Right lobe of liver (tissue), 6 donors: ENCODE measurements around the gene PPP1R10. TPM values are rescaled to one million over a fixed set of nuclear protein-coding genes. Genes with fewer than 3 reads are reported as not detected.

ENCODE experiments used
- ATAC-seq, 4 donors: fragments of 200-7000 bp; cut with Tn5 transposase; one replicate each; pipeline ENCODE4 v1.9.1; 2020; ENCODE audit warnings: mild to moderate bottlenecking in 4 of 4, moderate library complexity in 4 of 4
- DNase-seq, 3 donors: peaks; one replicate each; pipeline ENCODE4 v3.0.0-alpha.2; 2020
- H3K27ac ChIP-seq, 3 donors: fragments of 200-600 bp; one replicate each; pipeline ENCODE4 v1.8.0; 2022
- H3K27me3 ChIP-seq, 2 donors: fragments of 200-600 bp; one replicate each; pipeline ENCODE4 v1.8.0; 2022
- H3K36me3 ChIP-seq, 4 donors: fragments of 200-600 bp; sonication (generic) in 1 of 4; one replicate each; pipeline versions ENCODE4 v1.5.1 to v1.8.0; 2017 to 2022; ENCODE audit warnings: control low read depth in 1 of 4
- H3K4me1 ChIP-seq, 4 donors: fragments of 200-600 bp; sonication (generic) in 1 of 4; one replicate each; pipeline versions ENCODE4 v1.5.1 to v1.8.0; 2017 to 2022; ENCODE audit warnings: control low read depth in 1 of 4
- H3K4me3 ChIP-seq, 3 donors: fragments of 200-600 bp; one replicate each; pipeline ENCODE4 v1.8.0; 2022
- H3K9me3 ChIP-seq, 4 donors: fragments of 200-600 bp; sonication (generic) in 1 of 4; one replicate each; pipeline versions ENCODE4 v1.5.1 to v1.8.0; 2017 to 2022; ENCODE audit warnings: control low read depth in 1 of 4
- POLR2A ChIP-seq: fragments of 450-650 bp; IDR thresholded peaks from one replicate; pipeline ENCODE4 v1.6.1; 2017; ENCODE audit warnings: antibody characterized with exemption, mild to moderate bottlenecking
- WGBS: methylation state at CpG from one replicate; pipeline ENCODE4 v1.1.6; 2018; ENCODE audit warnings: low coverage, low lambda C conversion rate; ENCODE audit not compliant: insufficient coverage; ENCODE audit errors: missing lambda C conversion rate; 5-methylcytosine and 5-hydroxymethylcytosine counted together
- intact Hi-C, 2 donors: fragments of 100-400 bp; cut with DNase I; formaldehyde crosslinking; loops; one replicate each; pipeline versions ENCODE4 v1.11.2 to v1.14.1; 2022
- total RNA-seq, 6 experiments: library from RNA; depleted of rRNA in 2 of 6; stranded (reverse); fragments of >200 nt in 2 of 6; fragmentation: NEBNext Ultra II Directional in 3 of 6; extraction: Animal tissue kit (Norgen Biotek cat#: 25700) in 3 of 6; gene quantifications; one replicate each; pipeline versions ENCODE4 v1.1.0 to v1.2.4, GENCODE V29; 2016 to 2023
- TF ChIP-seq, protein P1 (sequence below), 4 donors: fragments of 200-600 bp in 3 of 4; fragments of 450-650 bp in 1 of 4; IDR thresholded peaks; one replicate each; pipeline versions ENCODE4 v1.5.1 to v1.8.0; 2016 to 2022; ENCODE audit warnings: antibody characterized with exemption in 4 of 4, mild to moderate bottlenecking in 2 of 4
- donor health status: DM: no; HTN: yes; CAD: no.
- donor health status: DM: no; HTN: no; CAD: no.
- donor health status: DM: no; HTN: no; CAD: no.
- donor health status: DM: no; HTN: yes; CAD: no.
- donor health status: DM: no; HTN: yes; CAD: no.

Gene PPP1R10
- total RNA-seq, 6 experiments from 2014 or later: 19.0 to 45.1 (median 32.4) TPM

DNA sequence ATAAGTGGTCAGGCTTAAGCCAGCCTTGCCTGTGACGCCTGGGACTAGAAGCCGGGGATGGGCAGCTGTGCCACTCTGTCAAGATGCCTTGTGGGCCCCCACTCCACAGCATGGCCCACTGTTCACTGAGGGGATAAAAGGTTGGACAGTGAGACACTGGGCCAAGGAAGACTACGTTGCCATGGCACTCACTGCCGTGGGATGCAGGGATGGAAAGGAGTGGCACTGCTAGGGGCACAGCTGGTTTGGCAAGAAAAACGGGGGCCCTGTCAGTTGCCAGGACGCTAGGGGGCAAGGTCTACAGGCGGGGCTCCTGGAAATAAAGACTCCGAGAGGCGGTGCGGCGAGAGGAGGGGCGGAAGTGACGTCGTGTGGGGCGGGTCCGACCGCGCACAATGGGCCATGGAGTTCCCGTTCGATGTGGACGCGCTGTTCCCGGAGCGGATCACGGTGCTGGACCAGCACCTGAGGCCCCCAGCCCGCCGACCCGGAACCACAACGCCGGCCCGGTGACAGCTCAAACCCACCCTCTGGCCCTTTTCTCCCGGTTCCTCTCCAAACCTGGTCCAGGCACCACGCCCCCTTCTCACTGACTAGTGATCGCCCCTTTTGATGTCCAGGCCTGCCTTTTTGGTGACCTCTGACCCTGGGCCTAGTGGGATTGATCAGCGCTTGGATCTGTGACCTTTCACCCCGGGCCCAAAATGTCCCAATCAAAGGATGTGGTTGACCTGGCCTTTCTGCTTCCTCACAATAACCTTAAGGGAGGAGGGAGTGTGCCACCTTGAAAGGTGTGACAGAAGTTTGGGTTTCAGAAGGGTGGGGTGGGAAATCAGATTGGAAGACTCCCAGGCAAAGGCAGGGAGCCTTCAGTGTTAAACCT lies 9.7 kb upstream of the PPP1R10 start, which contains the start of gene ATAT1:
TSS of gene ATAT1 (plus strand) at position 391 of the 883 bp plus-strand sequence.
- peak within 1 kb of the TSS; percentile 49 to 63 (median 61) for H3K4me3 ChIP-seq
- 33% methylated on average over 5 of the region's 36 CpGs for WGBS
- no peaks in the 10 kb centered on the region for H3K27me3 ChIP-seq
- ATAC-seq (peak; percentile 97 to 98 (median 98)), DNase-seq (peak; percentile 87 to 91 (median 91))
- peak within 1 kb of the TSS; percentile 74 to 84 (median 76) for H3K27ac ChIP-seq
- peaks cover 0 to 7% (median 3%) of the 10 kb centered on the region in 4 donors for H3K4me1 ChIP-seq
- H3K9me3 ChIP-seq: no peaks in the 10 kb centered on the region
- peaks cover 0 to 46% (median 16%) of the 10 kb centered on the region in 4 donors for H3K36me3 ChIP-seq
- intact Hi-C loops: loop anchor here (10.0 kb wide), 2 partner anchors 48 to 108 kb away; partner anchors contain the start of gene DHX16 (in 1 of the 2)
- TF ChIP-seq, protein P1, sequence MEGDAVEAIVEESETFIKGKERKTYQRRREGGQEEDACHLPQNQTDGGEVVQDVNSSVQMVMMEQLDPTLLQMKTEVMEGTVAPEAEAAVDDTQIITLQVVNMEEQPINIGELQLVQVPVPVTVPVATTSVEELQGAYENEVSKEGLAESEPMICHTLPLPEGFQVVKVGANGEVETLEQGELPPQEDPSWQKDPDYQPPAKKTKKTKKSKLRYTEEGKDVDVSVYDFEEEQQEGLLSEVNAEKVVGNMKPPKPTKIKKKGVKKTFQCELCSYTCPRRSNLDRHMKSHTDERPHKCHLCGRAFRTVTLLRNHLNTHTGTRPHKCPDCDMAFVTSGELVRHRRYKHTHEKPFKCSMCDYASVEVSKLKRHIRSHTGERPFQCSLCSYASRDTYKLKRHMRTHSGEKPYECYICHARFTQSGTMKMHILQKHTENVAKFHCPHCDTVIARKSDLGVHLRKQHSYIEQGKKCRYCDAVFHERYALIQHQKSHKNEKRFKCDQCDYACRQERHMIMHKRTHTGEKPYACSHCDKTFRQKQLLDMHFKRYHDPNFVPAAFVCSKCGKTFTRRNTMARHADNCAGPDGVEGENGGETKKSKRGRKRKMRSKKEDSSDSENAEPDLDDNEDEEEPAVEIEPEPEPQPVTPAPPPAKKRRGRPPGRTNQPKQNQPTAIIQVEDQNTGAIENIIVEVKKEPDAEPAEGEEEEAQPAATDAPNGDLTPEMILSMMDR (IDR thresholded peaks at IDR 0.05): peak in 3 of 4 donors; percentile 13 to 31 (median 29)
- TF ChIP-seq POLR2A: peak; percentile 48

DNA sequence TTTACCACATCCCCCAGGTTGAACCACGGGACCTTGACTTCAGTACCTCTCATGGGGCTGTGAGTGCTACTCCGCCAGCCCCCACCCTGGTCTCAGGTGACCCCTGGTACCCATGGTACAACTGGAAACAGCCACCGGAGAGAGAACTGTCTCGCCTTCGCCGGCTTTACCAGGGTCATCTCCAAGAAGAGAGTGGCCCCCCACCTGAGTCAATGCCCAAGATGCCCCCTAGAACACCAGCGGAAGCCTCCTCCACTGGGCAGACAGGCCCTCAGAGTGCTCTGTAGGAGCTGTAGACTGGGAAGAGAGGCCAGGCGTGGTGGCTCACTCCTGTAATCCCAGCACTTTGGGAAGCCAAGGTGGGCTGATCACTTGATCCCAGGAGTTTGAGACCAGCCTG lies 8.5 kb upstream of the PPP1R10 start:
- H3K9me3 ChIP-seq: no peaks in the 10 kb centered on the region
- intact Hi-C loops: loop anchor here (10.0 kb wide), 2 partner anchors 49 to 109 kb away; partner anchors contain the start of gene DHX16 (in 1 of the 2)
- peaks cover 0 to 58% (median 22%) of the 10 kb centered on the region in 4 donors for H3K36me3 ChIP-seq

DNA sequence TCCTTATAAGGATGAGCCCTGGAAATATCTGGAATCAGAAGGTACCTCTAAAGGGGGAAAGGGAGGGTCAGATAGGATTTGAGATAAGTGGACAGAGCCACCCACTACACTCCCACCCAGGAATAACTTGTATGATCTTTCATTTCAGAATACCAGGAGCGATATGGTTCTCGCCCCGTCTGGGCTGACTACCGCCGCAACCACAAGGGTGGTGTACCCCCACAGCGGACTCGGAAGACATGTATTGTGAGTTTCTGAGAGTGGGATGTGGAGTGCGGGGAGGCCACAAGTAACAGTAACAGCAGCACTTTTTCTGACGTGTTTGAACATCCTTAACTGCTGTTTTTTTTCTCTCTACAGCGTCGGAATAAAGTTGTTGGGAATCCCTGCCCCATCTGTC lies 2.5 kb upstream of the PPP1R10 start:
- ATAC-seq (no peak), DNase-seq (no peak)
- Histone ChIP-seq H3K4me3 (no peak overlapping the region), H3K27ac (no peak overlapping the region), H3K27me3 (no peaks in the 10 kb centered on the region), H3K9me3 (no peaks in the 10 kb centered on the region), H3K36me3 (peaks cover 0 to 63% (median 27%) of the 10 kb centered on the region in 4 donors), H3K4me1 (peaks cover 0 to 8% (median 0%) of the 10 kb centered on the region in 4 donors)
- intact Hi-C loops: no loop called here
- TF ChIP-seq, protein P1 (IDR thresholded peaks at IDR 0.05): no peak
- no peak for TF ChIP-seq POLR2A
- WGBS: 92% methylated on average over 11 of the region's 11 CpGs

More for the DNA sequence above, 8.5 kb upstream of the PPP1R10 start:
- no peak for TF ChIP-seq POLR2A
- TF ChIP-seq, protein P1 (IDR thresholded peaks at IDR 0.05): no peak
- DNase-seq (no peak), ATAC-seq (no peak)
- Histone ChIP-seq H3K27ac (no peak overlapping the region), H3K27me3 (no peaks in the 10 kb centered on the region), H3K4me3 (no peak overlapping the region), H3K4me1 (peaks cover 0 to 7% (median 3%) of the 10 kb centered on the region in 4 donors)
- 90% methylated on average over 2 of the region's 8 CpGs for WGBS

GRCh38 chr6:30618270-30618797 lies 1.3 kb upstream of the PPP1R10 start:
- H3K27ac ChIP-seq: peak overlapping the region; percentile 88 to 96 (median 96)
- peaks cover 0 to 14% (median 5%) of the 10 kb centered on the region in 4 donors for H3K4me1 ChIP-seq
- H3K4me3 ChIP-seq: peak overlapping the region; percentile 54 to 70 (median 68)
- intact Hi-C loops: no loop called here
- TF ChIP-seq POLR2A: no peak
- TF ChIP-seq, protein P1 (IDR thresholded peaks at IDR 0.05): no peak
- no peak for DNase-seq
- 5% methylated on average over 8 of the region's 8 CpGs for WGBS
- H3K9me3 ChIP-seq: no peaks in the 10 kb centered on the region
- H3K36me3 ChIP-seq: peaks cover 0 to 51% (median 26%) of the 10 kb centered on the region in 4 donors
- ATAC-seq: no peak
- H3K27me3 ChIP-seq: no peaks in the 10 kb centered on the region
